Adipocyte (in vitro differentiated cells): ENCODE measurements around the gene PLPP2.

ENCODE experiments used
- DNase-seq: peaks from one replicate; pipeline ENCODE4 v3.0.0-alpha.2; 2015; ENCODE audit warnings: low read depth
- H3K27me3 ChIP-seq: replicated peaks from 2 replicates; pipeline ENCODE4 v1.7.0; 2013; ENCODE audit warnings: mild to moderate bottlenecking, low read length, moderate library complexity; ENCODE audit not compliant: control insufficient read depth, insufficient read depth
- H3K36me3 ChIP-seq: 2 replicates; pipeline ENCODE4 v1.7.0; 2013; ENCODE audit warnings: low read length, mild to moderate bottlenecking, moderate library complexity; ENCODE audit not compliant: control insufficient read depth, insufficient read depth, severe bottlenecking
- H3K4me1 ChIP-seq: 2 replicates; pipeline ENCODE4 v1.7.0; 2013; ENCODE audit warnings: mild to moderate bottlenecking, low read length, moderate library complexity; ENCODE audit not compliant: control insufficient read depth, insufficient read depth
- H3K4me3 ChIP-seq: 2 replicates; pipeline ENCODE4 v1.7.0; 2013; ENCODE audit warnings: mild to moderate bottlenecking, low read length, moderate library complexity
- H3K9ac ChIP-seq: 2 replicates; pipeline ENCODE4 v1.7.0; 2013; ENCODE audit warnings: mild to moderate bottlenecking, low read length, moderate library complexity
- H3K9me3 ChIP-seq: 2 replicates; pipeline ENCODE4 v1.7.0; 2013; ENCODE audit warnings: mild to moderate bottlenecking, low read length, moderate library complexity; ENCODE audit not compliant: control insufficient read depth

Gene PLPP2

GRCh38 chr19:328025-328505 is 36.9 kb upstream of the PLPP2 start:
- Histone ChIP-seq H3K9ac (no peak overlapping the region), H3K27me3 (no peaks in the 10 kb centered on the region), H3K9me3 (no peaks in the 10 kb centered on the region), H3K4me3 (no peak overlapping the region), H3K36me3 (peaks cover 71% of the 10 kb centered on the region), H3K4me1 (no peaks in the 10 kb centered on the region)
- no peak for DNase-seq

DNA sequence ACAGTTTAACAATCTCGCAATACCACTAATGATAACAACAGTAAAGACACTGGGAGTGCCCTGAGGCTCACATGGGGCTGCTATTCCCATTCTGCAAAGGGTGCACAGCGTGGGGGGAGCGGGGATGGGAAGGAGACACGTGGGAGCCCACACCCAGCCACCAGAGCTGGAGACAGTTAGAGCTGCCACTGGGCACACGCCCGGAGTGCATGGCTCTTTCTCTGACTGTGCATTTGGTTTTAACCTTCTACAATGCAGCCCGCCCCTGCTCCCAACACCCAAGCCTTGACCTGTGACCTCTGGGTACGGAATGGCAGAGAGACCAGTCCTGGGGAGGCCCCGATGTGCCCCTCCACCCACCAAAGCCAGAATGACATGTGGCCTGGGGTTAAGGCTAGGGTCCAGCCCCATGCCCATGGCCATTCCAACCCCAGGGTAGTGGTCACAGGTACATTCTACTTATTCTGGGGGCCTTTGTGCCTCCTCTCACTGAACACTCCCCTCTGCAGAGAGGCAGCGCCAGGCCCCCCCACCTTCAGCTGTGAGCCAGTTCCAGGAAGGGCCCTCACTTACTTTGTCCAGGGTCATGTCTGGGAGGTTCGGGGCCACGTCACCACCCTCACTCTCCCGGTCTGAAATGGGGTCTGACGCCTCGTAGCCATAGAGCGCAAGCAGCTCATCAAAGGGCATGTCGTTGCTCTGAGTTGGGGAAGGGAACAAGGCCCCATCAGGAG is 36.3 kb upstream of the PLPP2 start:
- no peaks in the 10 kb centered on the region for H3K27me3 ChIP-seq
- DNase-seq: no peak
- peaks cover 78% of the 10 kb centered on the region for H3K36me3 ChIP-seq
- no peak overlapping the region for H3K4me3 ChIP-seq
- no peaks in the 10 kb centered on the region for H3K9me3 ChIP-seq
- no peak overlapping the region for H3K9ac ChIP-seq
- no peaks in the 10 kb centered on the region for H3K4me1 ChIP-seq

GRCh38 chr19:326871-327270 is 35.7 kb upstream of the PLPP2 start:
- no peaks in the 10 kb centered on the region for H3K27me3 ChIP-seq
- no peak for DNase-seq
- H3K36me3 ChIP-seq: peaks cover 81% of the 10 kb centered on the region
- no peaks in the 10 kb centered on the region for H3K4me1 ChIP-seq
- no peak overlapping the region for H3K9ac ChIP-seq
- no peaks in the 10 kb centered on the region for H3K9me3 ChIP-seq
- no peak overlapping the region for H3K4me3 ChIP-seq

DNA sequence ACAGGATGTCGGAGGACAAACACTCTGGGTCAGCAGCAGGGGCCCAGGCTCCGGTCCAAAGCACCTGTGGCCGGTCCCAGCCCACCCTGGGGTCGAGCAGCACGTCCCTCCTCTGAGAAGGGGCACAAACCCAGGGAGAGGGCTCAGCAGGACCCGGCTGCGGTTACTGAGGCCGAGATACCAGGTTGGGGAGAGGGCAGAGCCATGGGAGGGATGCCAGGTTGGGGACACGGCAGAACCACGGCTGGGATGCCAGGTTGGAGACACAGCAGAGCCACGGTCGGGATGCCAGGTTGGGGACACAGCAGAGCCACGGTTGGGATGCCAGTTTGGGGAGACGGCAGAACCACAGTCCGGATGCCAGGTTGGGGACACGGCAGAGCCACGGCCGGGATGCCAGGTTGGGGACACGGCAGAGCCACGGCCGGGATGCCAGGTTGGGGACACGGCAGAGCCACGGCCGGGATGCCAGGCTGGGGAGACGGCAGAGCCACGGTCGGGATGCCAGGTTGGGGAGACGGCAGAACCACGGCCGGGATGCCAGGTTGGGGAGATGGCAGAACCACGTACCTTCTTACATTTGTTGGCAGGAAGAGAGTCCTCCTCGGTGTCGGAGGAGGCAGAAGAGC is 34.8 kb upstream of the PLPP2 start:
- H3K9me3 ChIP-seq: no peaks in the 10 kb centered on the region

DNA sequence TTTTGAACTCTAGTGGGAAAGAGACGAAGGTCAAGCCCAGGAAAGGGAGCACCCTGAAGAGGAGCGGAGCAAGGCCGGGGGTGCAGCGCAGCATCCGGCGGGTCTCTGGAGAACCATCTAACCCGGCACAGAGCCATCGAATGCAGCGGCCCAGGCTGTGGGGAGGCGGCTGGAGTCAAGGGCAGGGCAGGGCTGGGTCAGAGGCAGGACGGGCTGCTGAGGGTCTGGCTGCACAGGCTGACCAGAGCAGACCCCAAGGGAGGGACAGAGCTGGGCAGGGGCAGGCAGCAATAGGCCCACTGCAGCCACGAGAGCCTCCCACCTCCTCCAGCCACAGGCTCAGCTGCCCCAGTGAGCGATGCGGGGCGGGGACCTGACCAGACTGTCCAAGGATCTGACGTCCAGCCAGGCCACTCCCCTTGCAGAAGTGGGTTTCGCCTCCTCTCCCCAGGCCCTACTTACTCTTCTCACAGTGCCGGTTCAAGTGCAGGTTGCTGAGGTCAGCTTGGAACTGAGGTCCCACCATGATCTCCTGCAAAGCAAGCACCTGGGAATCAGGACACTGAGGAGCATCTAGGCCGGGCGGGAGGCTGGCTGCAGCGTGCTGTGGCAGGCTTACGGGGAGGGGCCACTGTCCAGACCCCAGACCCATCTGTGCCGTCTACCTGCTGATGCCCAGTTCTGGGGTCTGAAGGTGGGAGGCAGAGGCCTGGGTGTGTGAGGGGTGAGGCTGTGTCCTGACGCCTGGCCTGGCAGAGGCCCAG is 34.2 kb upstream of the PLPP2 start:
- no peaks in the 10 kb centered on the region for H3K4me1 ChIP-seq
- peaks cover 82% of the 10 kb centered on the region for H3K36me3 ChIP-seq
- no peak for DNase-seq
- H3K4me3 ChIP-seq: no peak overlapping the region
- H3K27me3 ChIP-seq: no peaks in the 10 kb centered on the region
- H3K9ac ChIP-seq: no peak overlapping the region
- no peaks in the 10 kb centered on the region for H3K9me3 ChIP-seq

More for the DNA sequence above, 34.8 kb upstream of the PLPP2 start:
- peaks cover 82% of the 10 kb centered on the region for H3K36me3 ChIP-seq
- H3K27me3 ChIP-seq: no peaks in the 10 kb centered on the region
- no peaks in the 10 kb centered on the region for H3K4me1 ChIP-seq
- H3K9ac ChIP-seq: no peak overlapping the region
- no peak for DNase-seq
- no peak overlapping the region for H3K4me3 ChIP-seq

- Histone ChIP-seq H3K9me3 (no peaks in the 10 kb centered on the region), H3K4me3 (no peak overlapping the region), H3K4me1 (no peaks in the 10 kb centered on the region), H3K36me3 (peaks cover 81% of the 10 kb centered on the region), H3K9ac (no peak overlapping the region), H3K27me3 (no peaks in the 10 kb centered on the region)
- no peak for DNase-seq
Measured at GRCh38 chr19:324716-325115, 33.5 kb upstream of the PLPP2 start.

GRCh38 chr19:322616-323015 is 31.4 kb upstream of the PLPP2 start:
- Histone ChIP-seq H3K9ac (no peak overlapping the region), H3K4me1 (no peaks in the 10 kb centered on the region), H3K9me3 (no peaks in the 10 kb centered on the region), H3K27me3 (no peaks in the 10 kb centered on the region), H3K4me3 (no peak overlapping the region), H3K36me3 (peaks cover 68% of the 10 kb centered on the region)
- DNase-seq: no peak

DNA sequence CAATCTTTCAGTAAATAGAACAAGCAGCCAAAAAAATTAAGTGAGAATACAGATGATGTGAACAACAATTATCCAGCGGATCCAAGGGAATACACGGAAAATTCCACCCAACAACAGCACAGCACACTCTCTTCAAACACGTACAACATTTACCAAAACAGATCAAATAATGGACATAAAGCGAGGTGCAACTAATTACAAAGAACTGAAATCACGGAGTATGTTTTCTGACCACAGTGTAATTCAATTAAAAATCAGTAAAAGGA is 27.2 kb upstream of the PLPP2 start:
- Histone ChIP-seq H3K36me3 (peaks cover 61% of the 10 kb centered on the region), H3K9me3 (no peaks in the 10 kb centered on the region), H3K9ac (no peak overlapping the region), H3K4me3 (no peak overlapping the region), H3K27me3 (no peaks in the 10 kb centered on the region), H3K4me1 (no peaks in the 10 kb centered on the region)
- no peak for DNase-seq

DNA sequence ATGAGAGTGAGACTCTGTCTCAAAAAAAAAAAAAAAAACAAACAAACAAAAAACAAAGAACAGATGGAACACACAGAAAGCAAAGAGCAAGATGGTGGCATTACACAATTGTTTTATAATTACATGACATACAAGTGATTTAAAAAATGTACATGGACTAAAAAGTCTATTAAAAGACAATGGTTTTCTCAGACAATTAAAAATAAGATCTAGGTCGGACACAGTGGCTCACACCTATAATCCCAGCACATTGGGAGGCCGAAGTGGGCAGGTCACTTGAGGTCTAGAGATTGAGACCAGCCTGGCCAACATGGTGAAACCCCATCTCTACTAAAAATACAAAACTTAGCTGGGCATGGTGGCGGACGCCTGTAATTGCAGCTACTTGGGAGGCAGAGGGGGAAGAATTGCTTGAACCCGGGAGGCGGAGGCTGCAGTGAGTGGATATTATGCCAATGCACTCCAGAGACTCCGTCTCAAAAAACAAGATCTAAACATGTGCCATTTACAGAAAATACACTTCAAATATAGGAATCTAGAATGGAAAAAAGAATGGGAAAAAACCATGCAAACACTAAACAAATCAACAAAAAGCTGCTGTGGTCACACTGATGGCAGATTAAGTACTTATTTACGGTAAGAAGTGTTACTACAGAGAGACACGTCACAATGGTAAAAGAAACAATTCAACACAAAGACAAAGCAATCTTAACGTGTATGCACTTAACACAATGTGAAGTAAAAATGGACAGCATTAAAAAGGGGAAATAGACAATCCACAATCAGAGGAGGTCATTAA is 26.7 kb upstream of the PLPP2 start:
- H3K9ac ChIP-seq: no peak overlapping the region
- no peaks in the 10 kb centered on the region for H3K4me1 ChIP-seq
- H3K27me3 ChIP-seq: no peaks in the 10 kb centered on the region
- H3K9me3 ChIP-seq: no peaks in the 10 kb centered on the region
- H3K4me3 ChIP-seq: no peak overlapping the region
- no peak for DNase-seq
- H3K36me3 ChIP-seq: peaks cover 58% of the 10 kb centered on the region

DNA sequence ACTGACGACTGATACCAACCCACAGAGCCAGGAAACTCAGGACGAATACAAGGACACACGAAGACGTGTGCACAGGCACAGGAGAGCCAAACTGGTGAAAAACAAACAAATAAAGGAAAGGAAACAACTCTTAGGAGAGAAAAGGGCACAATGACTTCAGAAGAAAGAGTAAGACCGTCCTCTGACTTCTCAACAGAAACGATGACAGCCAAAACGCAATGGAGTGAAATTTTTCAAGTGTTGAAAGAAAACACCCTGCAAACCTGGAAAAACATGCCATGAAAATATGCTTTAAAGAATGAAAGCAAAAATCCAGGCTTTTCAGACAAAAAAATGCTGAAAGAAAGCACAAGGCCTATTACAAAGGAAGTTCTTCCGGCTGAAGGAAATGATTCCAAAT is 24.6 kb upstream of the PLPP2 start:
- no peak for DNase-seq
- Histone ChIP-seq H3K27me3 (no peaks in the 10 kb centered on the region), H3K4me3 (no peak overlapping the region), H3K9ac (no peak overlapping the region), H3K4me1 (no peaks in the 10 kb centered on the region), H3K9me3 (no peaks in the 10 kb centered on the region), H3K36me3 (peaks cover 51% of the 10 kb centered on the region)
